Colonic mucosa (tissue), 4 donors: ENCODE measurements around the gene RTF1. TPM values are rescaled to one million over a fixed set of nuclear protein-coding genes. Genes with fewer than 3 reads are reported as not detected.
"Not testable (repeated sequence)": the region's sequence is repeated elsewhere in the genome, so short reads cannot be mapped to it uniquely, and the experiment has no call there.

ENCODE experiments used
- DNase-seq: peaks from one replicate; pipeline ENCODE4 v3.0.0-alpha.2; 2020
- H3K27ac ChIP-seq: fragments of 200-600 bp; one replicate; pipeline ENCODE4 v1.8.0; 2021
- H3K27me3 ChIP-seq: fragments of 200-600 bp; one replicate; pipeline ENCODE4 v1.8.0; 2021
- H3K36me3 ChIP-seq: fragments of 200-600 bp; one replicate; pipeline ENCODE4 v1.8.0; 2021
- H3K4me1 ChIP-seq: fragments of 200-600 bp; one replicate; pipeline ENCODE4 v1.8.0; 2021; ENCODE audit warnings: mild to moderate bottlenecking
- H3K4me3 ChIP-seq: fragments of 200-600 bp; one replicate; pipeline ENCODE4 v1.8.0; 2021
- H3K9ac ChIP-seq, 2 donors: one replicate each; pipeline ENCODE4 v1.7.0; 2013; ENCODE audit warnings: control low read depth in 2 of 2, low read depth in 2 of 2, low read length in 2 of 2
- H3K9me3 ChIP-seq: fragments of 200-600 bp; one replicate; pipeline ENCODE4 v1.8.0; 2021
- CTCF ChIP-seq: fragments of 200-600 bp; IDR thresholded peaks from one replicate; pipeline ENCODE4 v1.8.0; 2022; ENCODE audit warnings: antibody characterized with exemption, mild to moderate bottlenecking
- intact Hi-C: fragments of 100-400 bp; cut with DNase I; formaldehyde crosslinking; loops from one replicate; pipeline ENCODE4 v1.14.1; 2022
- total RNA-seq, 2 donors: library from RNA; stranded (reverse); fragmentation: NEBNext Ultra II Directional in 1 of 2; extraction: Animal tissue kit (Norgen Biotek cat#: 25700) in 1 of 2; gene quantifications; one replicate each; pipeline ENCODE4 v1.2.1, GENCODE V29; 2021
- donor health status: healthy.
- donor health status: DM: no; HTN: no; CAD: no.
- donor health status: DM: no; HTN: no; CAD: no.

RTF1 gene
- total RNA-seq, 2 donors from 2014 or later: 21.0 to 28.7 TPM

- no peaks in the 10 kb centered on the region for H3K27me3 ChIP-seq
- no peak overlapping the region for H3K27ac ChIP-seq
- H3K4me3 ChIP-seq: no peak overlapping the region
- H3K9me3 ChIP-seq: no peaks in the 10 kb centered on the region
- TF ChIP-seq CTCF: no peak
- H3K9ac ChIP-seq: no peak overlapping the region
- peaks cover 4% of the 10 kb centered on the region for H3K36me3 ChIP-seq
- no peak for DNase-seq
- no peaks in the 10 kb centered on the region for H3K4me1 ChIP-seq
- intact Hi-C loops: no loop called here
Measured at GRCh38 chr15:41445399-41445798, 28.5 kb downstream of the RTF1 start.

- peaks cover 6% of the 10 kb centered on the region for H3K36me3 ChIP-seq
- H3K9ac ChIP-seq: no peak overlapping the region
- TF ChIP-seq CTCF: no peak
- H3K4me1 ChIP-seq: no peaks in the 10 kb centered on the region
- no peak overlapping the region for H3K27ac ChIP-seq
- no peak for DNase-seq
- H3K27me3 ChIP-seq: no peaks in the 10 kb centered on the region
- H3K9me3 ChIP-seq: no peaks in the 10 kb centered on the region
- intact Hi-C loops: no loop called here
- H3K4me3 ChIP-seq: no peak overlapping the region
Measured at GRCh38 chr15:41462084-41462795, 45.3 kb downstream of the RTF1 start.

- Histone ChIP-seq H3K4me1 (no peaks in the 10 kb centered on the region), H3K27me3 (no peaks in the 10 kb centered on the region), H3K9me3 (no peaks in the 10 kb centered on the region), H3K36me3 (no peaks in the 10 kb centered on the region), H3K4me3 (no peak overlapping the region), H3K27ac (no peak overlapping the region), H3K9ac (no peak overlapping the region)
- DNase-seq: no peak
- intact Hi-C loops: no loop called here
- TF ChIP-seq CTCF: no peak
Measured at GRCh38 chr15:41464889-41465580, 48.1 kb downstream of the RTF1 start.

- Histone ChIP-seq H3K9ac (no peak overlapping the region), H3K4me1 (no peaks in the 10 kb centered on the region), H3K27ac (no peak overlapping the region), H3K9me3 (no peaks in the 10 kb centered on the region), H3K27me3 (no peaks in the 10 kb centered on the region), H3K4me3 (no peak overlapping the region), H3K36me3 (peaks cover 2% of the 10 kb centered on the region)
- intact Hi-C loops: no loop called here
- no peak for DNase-seq
- TF ChIP-seq CTCF: peak; percentile 85
Measured at GRCh38 chr15:41465822-41466421, 49.0 kb downstream of the RTF1 start.

GRCh38 chr15:41466711-41467110, 49.8 kb downstream of the RTF1 start:
- Histone ChIP-seq H3K9me3 (no peaks in the 10 kb centered on the region), H3K27ac (no peak overlapping the region), H3K27me3 (no peaks in the 10 kb centered on the region), H3K4me3 (no peak overlapping the region), H3K36me3 (peaks cover 5% of the 10 kb centered on the region), H3K4me1 (no peaks in the 10 kb centered on the region), H3K9ac (no peak overlapping the region)
- intact Hi-C loops: no loop called here
- no peak for DNase-seq
- TF ChIP-seq CTCF: no peak

- not testable (repeated sequence) for H3K9me3 ChIP-seq, H3K9ac ChIP-seq, H3K4me1 ChIP-seq, DNase-seq, H3K27me3 ChIP-seq, H3K27ac ChIP-seq, H3K36me3 ChIP-seq, H3K4me3 ChIP-seq
- intact Hi-C loops: loop anchor here (5.0 kb wide), 1 partner anchor 43 kb away; the partner anchor contains the start of gene LTK
Measured at GRCh38 chr15:41469644-41470043, 52.7 kb downstream of the RTF1 start.
